Erythroblast (primary cell): ENCODE measurements around the gene GPR31.

Experiments
- GATA1 ChIP-seq: IDR thresholded peaks from 2 replicates; pipeline ENCODE4 v1.6.1; 2011; ENCODE audit warnings: low read depth, mild to moderate bottlenecking, control low read depth, low read length, moderate library complexity
- POLR2A ChIP-seq: IDR thresholded peaks from 2 replicates; pipeline ENCODE4 v1.6.1; 2011; ENCODE audit warnings: mild to moderate bottlenecking, low read length

GRCh38 chr6:167108278-167108677 lies 49.5 kb downstream of the GPR31 start:
- TF ChIP-seq POLR2A (no peak), GATA1 (no peak)
